DND-41 (cell line): ENCODE data around the gene RASGRF1.

Experiments
- ATAC-seq: fragments of 200-7000 bp; cut with Tn5 transposase; 3 replicates; pipeline ENCODE4 v1.9.1; 2021; ENCODE audit warnings: low read depth; ENCODE audit not compliant: insufficient read depth
- DNase-seq: peaks from one replicate; pipeline ENCODE4 v3.0.0-alpha.2; 2020
- H2AFZ ChIP-seq: 2 replicates; pipeline ENCODE4 v1.6.0; 2012; ENCODE audit warnings: low read depth, low read length
- H3K27ac ChIP-seq: 2 replicates; pipeline ENCODE4 v1.5.1; 2012; ENCODE audit warnings: low read length, inconsistent platforms
- H3K27me3 ChIP-seq: fragments of 200-600 bp; sonication (generic); 2 replicates; pipeline ENCODE4 v1.6.0; 2012; ENCODE audit warnings: low read length, mild to moderate bottlenecking, inconsistent platforms; ENCODE audit not compliant: insufficient read depth, poor library complexity
- H3K36me3 ChIP-seq: 2 replicates; pipeline ENCODE4 v1.5.1; 2012; ENCODE audit warnings: low read length, inconsistent platforms; ENCODE audit not compliant: insufficient read depth
- H3K4me1 ChIP-seq: 2 replicates; pipeline ENCODE4 v1.5.1; 2012; ENCODE audit warnings: mild to moderate bottlenecking, low read length; ENCODE audit not compliant: insufficient read depth
- H3K4me2 ChIP-seq: 2 replicates; pipeline ENCODE4 v1.6.0; 2012; ENCODE audit warnings: mild to moderate bottlenecking, moderate library complexity, low read length, inconsistent platforms; ENCODE audit not compliant: insufficient read depth
- H3K4me3 ChIP-seq, 2 experiments: fragments of 200-600 bp in 1 of 2; shearing (Covaris generic) in 1 of 2; 2 replicates each; pipeline ENCODE4 v1.5.1; 2012 to 2016; ENCODE audit warnings: inconsistent platforms in 2 of 2, low read length in 2 of 2, mild to moderate bottlenecking in 2 of 2, low read depth in 1 of 2, moderate library complexity in 1 of 2
- H3K79me2 ChIP-seq: 2 replicates; pipeline ENCODE4 v1.6.0; 2012; ENCODE audit warnings: low read length, inconsistent platforms; ENCODE audit not compliant: insufficient read depth
- H3K9ac ChIP-seq: 2 replicates; pipeline ENCODE4 v1.6.0; 2012; ENCODE audit warnings: low read depth, mild to moderate bottlenecking, inconsistent platforms, low read length, moderate library complexity
- H3K9me3 ChIP-seq: 2 replicates; pipeline ENCODE4 v1.5.1; 2012; ENCODE audit warnings: low read length, moderate library complexity, mild to moderate bottlenecking, inconsistent platforms; ENCODE audit not compliant: insufficient read depth, severe bottlenecking
- H4K20me1 ChIP-seq: 2 replicates; pipeline ENCODE4 v1.6.0; 2012; ENCODE audit warnings: low read length; ENCODE audit not compliant: insufficient read depth
- CTCF ChIP-seq: IDR thresholded peaks from 2 replicates; pipeline ENCODE4 v1.5.1; 2012; ENCODE audit warnings: borderline replicate concordance, low read length, moderate library complexity, mild to moderate bottlenecking; ENCODE audit not compliant: poor library complexity, severe bottlenecking; ENCODE audit errors: extremely low read depth
- EZH2 ChIP-seq: IDR thresholded peaks from 3 replicates; pipeline ENCODE4 v1.6.1; 2012; ENCODE audit warnings: borderline replicate concordance, low read depth, mild to moderate bottlenecking, moderate library complexity, low read length, inconsistent platforms; ENCODE audit not compliant: severe bottlenecking

RASGRF1 gene

GRCh38 chr15:79129235-79129634, 38.7 kb upstream of the RASGRF1 start:
- Histone ChIP-seq H3K27me3 (no peaks in the 10 kb centered on the region), H3K4me2 (no peak overlapping the region), H3K79me2 (no peaks in the 10 kb centered on the region), H3K36me3 (no peaks in the 10 kb centered on the region), H3K27ac (no peak overlapping the region), H3K4me1 (no peaks in the 10 kb centered on the region), H4K20me1 (no peaks in the 10 kb centered on the region), H2AFZ (no peak overlapping the region), H3K4me3 (no peak overlapping the region), H3K9ac (no peak overlapping the region), H3K9me3 (no peaks in the 10 kb centered on the region)
- TF ChIP-seq EZH2 (no peak), CTCF (no peak)
- DNase-seq (no peak), ATAC-seq (no peak)

GRCh38 chr15:79128556-79128955, 38.0 kb upstream of the RASGRF1 start:
- Histone ChIP-seq H4K20me1 (no peaks in the 10 kb centered on the region), H3K4me3 (no peak overlapping the region), H2AFZ (no peak overlapping the region), H3K9ac (no peak overlapping the region), H3K79me2 (no peaks in the 10 kb centered on the region), H3K4me1 (no peaks in the 10 kb centered on the region), H3K36me3 (no peaks in the 10 kb centered on the region), H3K27ac (no peak overlapping the region), H3K9me3 (no peaks in the 10 kb centered on the region), H3K4me2 (no peak overlapping the region), H3K27me3 (no peaks in the 10 kb centered on the region)
- ATAC-seq: no peak
- TF ChIP-seq EZH2 (no peak), CTCF (no peak)
- no peak for DNase-seq

GRCh38 chr15:79124388-79124787, 33.8 kb upstream of the RASGRF1 start:
- Histone ChIP-seq H3K79me2 (no peaks in the 10 kb centered on the region), H3K27me3 (no peaks in the 10 kb centered on the region), H3K9me3 (no peaks in the 10 kb centered on the region), H3K4me2 (no peak overlapping the region), H2AFZ (no peak overlapping the region), H3K4me3 (no peak overlapping the region), H3K27ac (no peak overlapping the region), H3K9ac (no peak overlapping the region), H3K36me3 (no peaks in the 10 kb centered on the region), H3K4me1 (no peaks in the 10 kb centered on the region), H4K20me1 (no peaks in the 10 kb centered on the region)
- no peak for DNase-seq
- no peak for ATAC-seq
- no peak for TF ChIP-seq CTCF
- TF ChIP-seq EZH2: no peak

- no peaks in the 10 kb centered on the region for H4K20me1 ChIP-seq
- no peak overlapping the region for H2AFZ ChIP-seq
- H3K4me2 ChIP-seq: no peak overlapping the region
- H3K4me1 ChIP-seq: no peaks in the 10 kb centered on the region
- no peak overlapping the region for H3K4me3 ChIP-seq
- no peak overlapping the region for H3K9ac ChIP-seq
- no peaks in the 10 kb centered on the region for H3K9me3 ChIP-seq
- TF ChIP-seq CTCF (no peak), EZH2 (no peak)
- DNase-seq (no peak), ATAC-seq (no peak)
- H3K27me3 ChIP-seq: no peaks in the 10 kb centered on the region
- no peaks in the 10 kb centered on the region for H3K79me2 ChIP-seq
- no peak overlapping the region for H3K27ac ChIP-seq
- H3K36me3 ChIP-seq: no peaks in the 10 kb centered on the region
These were observed 32.4 kb upstream of the RASGRF1 start for GRCh38 chr15:79122991-79123390.
